Mesendoderm (in vitro differentiated cells): ENCODE data around the gene OBSCN.

Experiments
- DNase-seq: peaks from one replicate; pipeline ENCODE4 v3.0.0; 2013
- H2AK5ac ChIP-seq: 2 replicates; pipeline ENCODE4 v1.6.1; 2013; ENCODE audit warnings: low read length, inconsistent platforms
- H2BK120ac ChIP-seq: 2 replicates; pipeline ENCODE4 v1.6.1; 2013; ENCODE audit warnings: low read depth, mild to moderate bottlenecking, low read length, moderate library complexity, mixed read lengths
- H2BK15ac ChIP-seq: replicated peaks from 2 replicates; pipeline ENCODE4 v1.6.1; 2013; ENCODE audit warnings: low read depth, mild to moderate bottlenecking, moderate library complexity
- H2BK5ac ChIP-seq: 2 replicates; pipeline ENCODE4 v1.6.1; 2013; ENCODE audit warnings: low read length, inconsistent platforms
- H3K18ac ChIP-seq: 2 replicates; pipeline ENCODE4 v1.6.1; 2013; ENCODE audit warnings: mild to moderate bottlenecking, low read length, mixed read lengths
- H3K23ac ChIP-seq: one replicate; pipeline ENCODE4 v1.6.1; 2013; ENCODE audit warnings: low read length
- H3K27ac ChIP-seq: 2 replicates; pipeline ENCODE4 v1.5.1; 2013; ENCODE audit warnings: low read depth, mild to moderate bottlenecking, inconsistent platforms, low read length, moderate library complexity
- H3K27me3 ChIP-seq: 2 replicates; pipeline ENCODE4 v1.6.1; 2013; ENCODE audit warnings: low read length, control low read depth, mild to moderate bottlenecking, inconsistent platforms; ENCODE audit not compliant: insufficient read depth, poor library complexity
- H3K36me3 ChIP-seq: 2 replicates; pipeline ENCODE4 v1.6.1; 2013; ENCODE audit warnings: low read length, inconsistent platforms; ENCODE audit not compliant: control insufficient read depth, insufficient read depth
- H3K4ac ChIP-seq: one replicate; pipeline ENCODE4 v1.6.1; 2013; ENCODE audit warnings: low read depth, mild to moderate bottlenecking, low read length, moderate library complexity
- H3K4me1 ChIP-seq: 2 replicates; pipeline ENCODE4 v1.6.1; 2013; ENCODE audit warnings: low read depth, low read length, inconsistent platforms; ENCODE audit not compliant: control insufficient read depth
- H3K4me2 ChIP-seq: 2 replicates; pipeline ENCODE4 v1.6.1; 2013; ENCODE audit warnings: low read length
- H3K4me3 ChIP-seq: 2 replicates; pipeline ENCODE4 v1.5.1; 2013; ENCODE audit warnings: mild to moderate bottlenecking, low read length
- H3K56ac ChIP-seq: one replicate; pipeline ENCODE4 v1.6.1; 2013; ENCODE audit warnings: low read length
- H3K79me1 ChIP-seq: 2 replicates; pipeline ENCODE4 v1.6.1; 2013; ENCODE audit warnings: low read length, inconsistent platforms
- H3K79me2 ChIP-seq: 2 replicates; pipeline ENCODE4 v1.6.1; 2013; ENCODE audit warnings: mild to moderate bottlenecking, low read length; ENCODE audit not compliant: control insufficient read depth, insufficient read depth
- H3K9ac ChIP-seq: 2 replicates; pipeline ENCODE4 v1.6.1; 2013; ENCODE audit warnings: low read length, inconsistent platforms
- H4K5ac ChIP-seq: one replicate; pipeline ENCODE4 v1.6.1; 2013; ENCODE audit warnings: low read length
- H4K8ac ChIP-seq: one replicate; pipeline ENCODE4 v1.6.1; 2013; ENCODE audit warnings: low read depth, mild to moderate bottlenecking, control low read depth, low read length, moderate library complexity
- WGBS: extraction: QIAGEN DNeasy Blood & Tissue Kit; methylation state at CpG from one replicate; pipeline ENCODE4 v1.1.7; 2013; ENCODE audit warnings: low lambda C conversion rate, missing lambda C conversion rate; ENCODE audit not compliant: insufficient coverage; ENCODE audit errors: extremely low coverage; 5-methylcytosine and 5-hydroxymethylcytosine counted together

Gene OBSCN

GRCh38 chr1:228283476-228284147, 75.8 kb downstream of the OBSCN start:
- DNase-seq, result no peak
- Histone ChIP-seq H3K79me2 (no peaks in the 10 kb centered on the region), H3K79me1 (no peaks in the 10 kb centered on the region), H3K4me1 (no peaks in the 10 kb centered on the region), H2AK5ac (no peak overlapping the region), H3K4ac (no peak overlapping the region), H2BK120ac (no peak overlapping the region), H3K4me2 (no peak overlapping the region), H3K56ac (no peak overlapping the region), H3K4me3 (no peak overlapping the region), H3K23ac (no peak overlapping the region), H2BK5ac (no peak overlapping the region), H2BK15ac (no peak overlapping the region), H3K9ac (no peak overlapping the region), H4K8ac (no peak overlapping the region), H3K36me3 (peaks cover 8% of the 10 kb centered on the region), H3K27me3 (no peaks in the 10 kb centered on the region), H3K18ac (no peak overlapping the region), H3K27ac (no peak overlapping the region), H4K5ac (no peak overlapping the region)
- WGBS, result no CpG with 5 or more reads among the region's 20 CpGs

- Histone ChIP-seq H3K23ac (no peak overlapping the region), H3K27me3 (no peaks in the 10 kb centered on the region), H2BK15ac (no peak overlapping the region), H4K8ac (no peak overlapping the region), H3K79me1 (no peaks in the 10 kb centered on the region), H3K56ac (no peak overlapping the region), H3K36me3 (peaks cover 8% of the 10 kb centered on the region), H3K9ac (no peak overlapping the region), H3K4ac (no peak overlapping the region), H3K27ac (no peak overlapping the region), H3K4me2 (no peak overlapping the region), H2BK120ac (no peak overlapping the region), H2BK5ac (no peak overlapping the region), H3K79me2 (no peaks in the 10 kb centered on the region), H3K4me1 (no peaks in the 10 kb centered on the region), H3K4me3 (no peak overlapping the region), H4K5ac (no peak overlapping the region), H3K18ac (no peak overlapping the region), H2AK5ac (no peak overlapping the region)
- WGBS, result no CpG with 5 or more reads among the region's 3 CpGs
- DNase-seq, result no peak
These were observed 76.3 kb downstream of the OBSCN start for GRCh38 chr1:228284148-228284495.

GRCh38 chr1:228284521-228284920, 76.7 kb downstream of the OBSCN start:
- Histone ChIP-seq H4K8ac (no peak overlapping the region), H2AK5ac (no peak overlapping the region), H3K27me3 (no peaks in the 10 kb centered on the region), H3K4me1 (no peaks in the 10 kb centered on the region), H3K36me3 (peaks cover 7% of the 10 kb centered on the region), H2BK120ac (no peak overlapping the region), H3K79me2 (no peaks in the 10 kb centered on the region), H3K27ac (no peak overlapping the region), H3K23ac (no peak overlapping the region), H3K4me3 (no peak overlapping the region), H4K5ac (no peak overlapping the region), H3K18ac (no peak overlapping the region), H3K56ac (no peak overlapping the region), H3K4ac (no peak overlapping the region), H2BK15ac (no peak overlapping the region), H2BK5ac (no peak overlapping the region), H3K79me1 (no peaks in the 10 kb centered on the region), H3K9ac (no peak overlapping the region), H3K4me2 (no peak overlapping the region)
- no peak for DNase-seq
- WGBS, result no CpG with 5 or more reads among the region's 6 CpGs

GRCh38 chr1:228285661-228286504, 78.0 kb downstream of the OBSCN start:
- DNase-seq, result no peak
- Histone ChIP-seq H3K23ac (no peak overlapping the region), H3K27me3 (no peaks in the 10 kb centered on the region), H3K36me3 (peaks cover 4% of the 10 kb centered on the region), H4K8ac (no peak overlapping the region), H3K9ac (no peak overlapping the region), H3K4ac (no peak overlapping the region), H3K79me1 (no peaks in the 10 kb centered on the region), H3K4me3 (no peak overlapping the region), H3K4me1 (no peaks in the 10 kb centered on the region), H2BK15ac (no peak overlapping the region), H2BK5ac (no peak overlapping the region), H3K4me2 (no peak overlapping the region), H4K5ac (no peak overlapping the region), H3K56ac (no peak overlapping the region), H3K79me2 (no peaks in the 10 kb centered on the region), H3K18ac (no peak overlapping the region), H2BK120ac (no peak overlapping the region), H3K27ac (no peak overlapping the region), H2AK5ac (no peak overlapping the region)
- no CpG with 5 or more reads among the region's 26 CpGs for WGBS

- Histone ChIP-seq H3K9ac (no peak overlapping the region), H3K4ac (no peak overlapping the region)
- no peak for DNase-seq
These were observed 78.9 kb downstream of the OBSCN start for GRCh38 chr1:228286505-228287417.

More at GRCh38 chr1:228286505-228287417, 78.9 kb downstream of the OBSCN start:
- Histone ChIP-seq H3K36me3 (peaks cover 3% of the 10 kb centered on the region), H3K4me1 (no peaks in the 10 kb centered on the region), H2BK120ac (no peak overlapping the region), H3K27ac (no peak overlapping the region), H4K8ac (no peak overlapping the region), H2BK15ac (no peak overlapping the region), H3K27me3 (no peaks in the 10 kb centered on the region), H3K18ac (no peak overlapping the region), H3K4me2 (no peak overlapping the region), H2BK5ac (no peak overlapping the region), H3K79me2 (no peaks in the 10 kb centered on the region), H4K5ac (no peak overlapping the region), H2AK5ac (no peak overlapping the region), H3K56ac (no peak overlapping the region), H3K4me3 (no peak overlapping the region), H3K23ac (no peak overlapping the region), H3K79me1 (no peaks in the 10 kb centered on the region)
- WGBS, result no CpG with 5 or more reads among the region's 28 CpGs
